NCI-H2081 treated with DMSO at 0.1 percent for 48 hours (cell line): ENCODE data around the gene MALT1.

Source experiments
- DNase-seq: peaks from one replicate; lab custom pipeline; 2025; lab: John Stamatoyannopoulos, UW

Gene MALT1

DNA sequence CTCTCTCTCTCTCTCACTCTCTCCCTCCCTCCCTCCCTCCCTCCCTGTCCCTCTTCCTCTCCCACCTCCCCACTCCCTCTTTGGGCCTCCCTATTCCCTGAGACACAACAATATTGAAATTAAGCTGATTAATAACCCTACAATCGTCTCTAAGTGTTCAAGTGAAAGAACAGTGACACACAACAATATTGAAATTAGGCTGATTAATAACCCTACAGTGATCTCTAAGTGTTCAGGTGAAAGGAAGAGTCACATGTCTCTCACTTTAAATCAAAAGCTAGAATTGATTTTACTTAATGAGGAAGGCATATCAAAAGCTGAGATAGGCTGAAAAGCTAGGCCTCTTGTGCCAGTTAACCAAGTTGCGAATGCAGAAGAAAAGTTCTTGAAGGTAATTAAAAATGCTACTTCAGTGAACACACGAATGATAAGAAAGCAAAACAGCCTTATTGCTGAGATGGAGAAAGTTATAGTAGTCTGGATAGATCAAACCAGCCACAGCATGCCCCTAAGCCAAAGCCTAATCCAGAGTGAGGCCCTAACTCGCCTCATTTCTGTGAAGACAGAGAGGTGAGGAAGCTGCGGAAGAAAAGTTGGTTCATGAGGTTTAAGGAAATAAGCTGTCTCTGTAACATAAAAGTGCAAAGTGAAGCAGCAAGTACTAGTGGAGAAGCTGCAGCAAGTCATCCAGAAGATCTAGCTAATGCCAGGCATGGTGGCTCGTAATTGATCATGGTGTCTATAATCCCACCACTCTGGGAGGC, 21.3 kb downstream of the MALT1 start:
- DNase-seq: no peak

DNA sequence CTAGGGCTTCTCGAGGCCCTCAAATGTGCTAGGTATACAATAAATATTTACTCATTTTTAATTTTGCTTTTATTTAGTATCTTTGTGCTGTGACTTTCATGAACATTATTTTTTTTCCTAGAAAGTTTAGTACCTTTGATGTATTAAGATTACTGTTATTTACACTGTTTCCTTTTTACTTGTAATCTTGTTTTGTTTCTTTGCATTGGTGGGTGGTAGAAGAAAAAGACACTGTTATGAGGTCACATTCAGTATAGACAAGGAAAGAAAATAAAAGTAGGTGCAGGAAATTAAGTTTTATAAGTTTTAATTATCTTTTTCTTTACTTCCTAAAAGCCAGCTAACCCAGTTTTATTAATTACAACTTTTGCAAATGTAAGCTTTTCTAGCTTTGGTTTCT, 23.0 kb downstream of the MALT1 start:
- no peak for DNase-seq

DNA sequence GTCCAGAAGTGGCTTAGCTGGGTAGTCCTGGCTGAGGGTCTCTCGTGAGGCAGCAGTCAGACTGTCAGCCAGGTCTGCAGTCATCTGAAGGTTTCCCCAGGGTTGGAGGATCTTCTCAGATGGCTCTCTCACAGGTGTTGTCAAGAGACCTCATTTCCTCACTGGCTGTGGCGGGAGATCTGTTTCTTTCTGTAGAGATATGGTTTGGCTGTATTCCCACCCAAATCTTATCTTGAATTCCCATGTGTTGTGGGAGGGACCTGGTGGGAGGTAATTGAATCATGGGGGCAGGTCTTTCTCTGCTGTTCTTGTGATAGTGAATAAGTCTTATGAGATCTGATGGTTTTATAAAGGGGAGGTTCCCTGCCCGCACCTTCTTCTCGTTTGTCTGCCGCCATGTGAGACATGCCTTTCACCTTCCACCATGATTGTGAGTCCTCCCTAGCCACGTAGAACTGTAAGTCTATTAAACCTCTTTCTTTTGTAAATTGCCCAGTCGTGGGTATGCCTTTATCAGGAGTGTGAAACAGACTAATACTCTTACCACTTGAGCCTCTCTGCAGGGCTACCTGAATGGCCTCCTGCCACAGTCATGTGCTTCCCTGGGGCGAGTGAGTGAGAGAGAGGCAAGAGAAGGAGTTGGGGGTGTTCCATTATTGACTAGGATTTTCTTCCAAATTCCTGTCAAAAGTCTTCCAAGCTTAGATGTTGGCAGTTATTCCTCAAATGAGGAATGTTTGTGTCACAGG, 23.6 kb downstream of the MALT1 start:
- DNase-seq: no peak

DNA sequence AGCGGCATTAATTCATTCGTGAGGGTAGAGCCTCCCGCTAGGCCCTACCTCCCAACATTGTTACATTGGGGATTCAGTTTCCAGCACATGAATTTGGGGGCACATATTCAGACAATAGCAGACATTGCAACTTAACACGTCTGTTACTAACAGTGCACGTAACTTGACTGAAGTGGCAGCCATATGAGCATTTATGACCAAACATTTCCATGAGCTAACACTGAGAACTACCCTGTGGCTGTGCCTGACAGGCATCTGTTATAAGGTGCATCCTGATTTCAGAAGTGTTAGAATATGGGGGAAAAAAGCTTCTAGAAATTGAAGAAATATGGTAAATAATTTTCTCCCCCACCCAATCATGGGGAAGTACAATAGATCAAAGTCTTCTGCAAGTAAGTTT, 24.5 kb downstream of the MALT1 start:
- no peak for DNase-seq

DNA sequence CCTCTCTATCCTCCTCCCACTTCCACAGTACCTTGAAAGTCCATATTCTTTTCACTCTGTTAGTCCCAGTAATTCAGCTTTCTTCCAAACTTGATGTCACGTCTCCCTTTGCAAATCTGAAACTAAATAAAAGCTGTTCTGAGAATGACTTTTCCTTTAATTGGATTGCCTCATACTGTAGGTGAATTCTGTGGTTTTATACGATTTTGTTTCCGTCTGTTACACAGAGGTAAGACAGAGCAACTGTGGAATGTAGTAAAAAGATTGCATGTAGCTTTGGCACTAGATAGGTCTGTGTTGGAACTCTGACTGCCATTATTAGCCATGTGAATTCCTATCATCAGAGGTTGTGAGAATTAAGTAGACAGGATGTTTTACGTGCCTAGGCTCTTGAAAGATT, 25.9 kb downstream of the MALT1 start:
- DNase-seq: no peak

DNA sequence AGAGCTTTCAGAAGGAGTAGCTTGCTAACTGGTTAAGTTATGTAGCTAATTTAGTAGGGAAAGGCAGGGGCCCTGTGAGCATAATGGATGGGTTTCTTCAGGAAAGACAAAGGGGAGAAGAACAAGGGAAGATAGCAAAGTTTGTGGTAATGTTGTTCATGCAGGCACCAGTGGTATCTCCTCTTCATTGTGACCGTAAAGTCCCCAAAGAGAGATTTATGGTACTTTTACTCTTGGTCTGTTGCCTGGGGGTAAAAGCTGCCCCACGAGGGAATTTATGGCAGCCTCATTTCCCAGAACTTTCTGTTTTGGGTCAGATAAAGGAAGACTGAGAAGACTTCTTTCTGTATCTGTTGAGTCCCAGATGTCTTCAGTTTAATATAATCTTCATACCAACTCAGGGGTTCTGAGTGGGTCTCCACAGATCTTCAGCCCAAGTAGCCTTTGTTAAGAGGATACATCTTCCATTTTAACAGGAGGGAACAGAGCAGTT, 27.5 kb downstream of the MALT1 start:
- DNase-seq: no peak

DNA sequence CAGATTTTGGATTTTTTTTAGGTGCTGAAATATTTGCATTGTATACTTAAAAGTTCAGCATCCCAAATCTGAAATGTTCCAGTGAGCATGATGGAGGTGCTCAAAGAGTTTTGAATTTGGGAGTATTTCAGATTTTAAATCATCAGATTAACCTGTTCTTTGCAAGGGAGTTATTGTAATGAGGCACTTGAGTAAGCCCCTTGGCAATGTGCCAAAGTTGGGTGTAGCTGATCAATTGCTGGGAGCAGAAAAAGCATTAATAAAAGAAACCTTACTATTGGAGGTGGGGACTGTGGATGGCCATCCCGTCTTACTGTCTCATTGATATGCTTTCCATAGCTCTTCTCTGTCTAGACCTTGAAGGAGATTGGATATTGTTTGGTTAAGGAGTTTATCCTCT, 28.3 kb downstream of the MALT1 start:
- no peak for DNase-seq

DNA sequence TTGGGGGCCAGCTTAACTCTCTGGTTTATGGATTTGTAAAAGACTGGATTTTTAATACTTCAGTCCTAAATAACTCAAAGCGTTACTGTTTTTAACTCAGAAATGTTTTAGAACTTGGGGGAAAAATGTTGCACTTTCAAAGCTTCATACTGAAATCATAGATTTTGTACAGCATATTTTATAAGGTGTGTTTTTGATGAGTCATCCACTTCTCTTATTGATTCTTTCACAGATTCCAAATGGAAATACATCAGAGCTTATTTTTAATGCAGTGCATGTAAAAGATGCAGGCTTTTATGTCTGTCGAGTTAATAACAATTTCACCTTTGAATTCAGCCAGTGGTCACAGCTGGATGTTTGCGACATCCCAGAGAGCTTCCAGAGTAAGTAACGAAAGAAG, 28.9 kb downstream of the MALT1 start:
- DNase-seq: no peak

DNA sequence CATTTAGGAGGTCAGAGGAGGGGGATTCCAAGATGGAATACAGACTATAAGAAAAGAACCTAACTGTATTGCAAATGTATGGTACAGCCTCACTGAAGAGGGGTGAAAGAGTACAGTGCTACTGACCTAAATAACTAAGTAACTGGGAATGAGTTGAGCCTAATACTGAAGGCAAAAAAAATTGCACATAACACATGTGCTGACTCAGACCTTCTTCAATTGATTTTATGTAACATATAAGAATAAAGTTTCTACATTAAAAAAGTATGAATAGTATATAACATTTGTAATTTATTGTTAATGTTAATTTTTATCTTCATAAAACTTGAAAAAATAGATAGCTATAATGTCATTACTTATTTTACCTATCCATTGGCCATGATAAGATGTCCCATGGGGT, 41.7 kb downstream of the MALT1 start:
- no peak for DNase-seq

DNA sequence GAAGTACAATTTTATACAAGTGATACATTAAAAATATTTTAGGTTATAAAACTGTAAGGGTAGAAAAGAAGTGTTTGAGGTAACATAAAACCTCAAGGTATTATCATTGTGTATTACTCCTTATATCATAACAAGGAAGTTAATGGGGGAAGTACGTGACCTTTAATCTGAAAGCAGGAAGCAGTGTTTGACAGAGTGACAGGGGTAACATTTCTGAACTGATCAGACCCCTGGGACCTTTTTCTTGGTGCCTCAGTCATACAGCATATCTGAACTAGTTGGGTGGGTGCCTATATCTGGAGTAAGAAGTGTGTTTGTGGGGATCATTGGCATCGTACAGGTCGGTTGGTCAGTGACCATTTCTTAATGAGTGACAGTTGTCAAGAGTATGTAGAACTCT, 43.0 kb downstream of the MALT1 start:
- no peak for DNase-seq

DNA sequence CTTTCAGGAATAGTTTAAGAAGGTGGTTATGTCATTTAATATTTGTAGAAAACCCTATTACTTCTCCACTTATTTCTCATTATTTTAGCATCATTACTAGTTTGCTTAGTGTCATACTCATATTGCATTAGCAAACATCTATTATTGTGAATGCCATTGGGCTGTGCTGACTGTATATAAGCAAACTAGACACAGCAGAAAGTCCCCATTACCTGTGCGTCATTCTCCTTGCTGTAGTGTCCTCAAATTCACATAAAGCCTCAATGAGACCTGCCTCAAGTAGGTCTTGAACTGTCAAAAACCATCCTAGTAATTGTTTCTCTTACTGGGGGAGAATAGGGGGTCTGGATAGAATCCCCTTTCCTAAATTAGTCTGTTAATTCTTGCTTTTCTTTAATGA, 43.6 kb downstream of the MALT1 start:
- no peak for DNase-seq

DNA sequence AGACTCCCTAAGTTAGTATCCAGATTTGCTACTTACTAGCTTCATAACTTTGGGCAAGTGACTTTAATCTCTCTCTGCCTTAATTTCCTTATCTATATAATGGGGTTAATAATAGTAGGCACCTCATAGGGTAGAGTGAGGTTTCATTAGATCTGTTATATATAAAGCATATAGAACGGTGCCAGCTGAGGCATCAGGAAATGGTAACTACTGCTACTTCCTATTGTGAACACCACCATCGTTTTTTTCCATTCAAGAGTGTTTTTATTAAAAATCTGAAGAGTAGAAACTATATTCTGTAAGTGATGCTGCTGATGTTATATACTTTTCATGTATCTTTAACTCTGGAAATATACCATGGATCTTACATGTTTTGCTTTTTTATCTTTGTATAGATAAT, 44.3 kb downstream of the MALT1 start:
- DNase-seq: no peak

DNA sequence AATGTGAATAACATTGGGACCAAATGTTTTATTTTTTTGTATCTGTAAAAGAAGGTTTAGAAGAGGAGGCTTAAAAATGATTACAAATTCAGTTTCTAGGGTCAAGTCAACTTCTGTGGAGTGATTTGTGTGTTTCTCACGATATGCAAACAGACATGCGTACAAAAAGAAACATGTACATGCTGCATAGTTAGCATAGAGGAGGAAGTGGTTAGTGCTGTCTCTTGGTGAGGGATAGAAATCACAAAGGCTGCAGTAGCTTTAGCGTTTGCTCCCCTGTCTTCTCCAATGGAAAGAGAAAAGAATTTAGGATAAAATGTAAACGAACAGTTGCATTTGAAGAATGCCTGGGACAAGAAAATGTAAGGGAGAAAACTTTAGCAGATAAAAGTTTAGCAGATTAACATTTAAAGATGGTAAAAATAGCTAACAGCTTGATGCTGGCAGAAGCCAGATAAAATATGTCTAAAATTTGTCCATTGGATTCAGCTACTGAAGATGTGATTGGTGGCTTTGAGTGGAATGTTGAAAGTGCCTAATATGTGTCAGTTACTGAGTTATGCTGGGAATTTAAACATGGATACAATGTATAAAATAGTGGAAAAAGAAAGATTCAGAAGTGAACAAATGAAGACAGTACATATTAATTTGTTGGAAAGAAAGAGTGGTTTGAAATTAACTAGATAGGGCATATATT, 44.9 kb downstream of the MALT1 start:
- DNase-seq: no peak

DNA sequence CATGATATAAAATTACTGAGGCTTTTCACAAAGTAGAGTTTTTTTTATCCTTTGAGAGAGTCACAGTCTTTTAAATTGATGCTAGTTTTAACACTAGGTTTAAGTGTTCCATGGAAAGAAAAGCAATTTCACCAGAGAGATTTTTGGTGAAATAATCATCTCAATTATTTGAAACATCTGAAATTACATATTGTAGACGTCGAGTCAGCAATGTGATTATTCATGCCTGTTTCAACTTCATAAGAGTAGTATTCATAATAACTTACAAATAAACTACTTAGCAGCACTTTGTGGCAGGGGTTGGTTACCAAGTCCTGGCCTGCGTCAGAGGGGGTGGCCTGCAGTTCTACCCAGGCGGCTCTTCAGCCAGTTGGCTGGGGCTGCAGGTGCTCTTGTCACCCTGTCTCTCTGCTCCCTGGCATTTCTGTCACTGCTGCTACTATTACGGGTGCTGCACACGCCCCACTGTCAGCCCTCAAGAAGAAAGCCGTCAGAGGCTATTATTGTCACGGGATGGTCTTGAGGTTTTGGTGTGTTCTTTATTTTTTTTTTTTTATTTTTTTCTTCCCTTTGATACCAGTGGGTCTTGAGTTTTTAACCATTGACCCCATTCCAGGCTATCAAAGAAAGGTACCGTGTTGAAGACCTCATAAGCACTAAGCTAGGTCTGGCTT, 50.4 kb downstream of the MALT1 start:
- DNase-seq: no peak

DNA sequence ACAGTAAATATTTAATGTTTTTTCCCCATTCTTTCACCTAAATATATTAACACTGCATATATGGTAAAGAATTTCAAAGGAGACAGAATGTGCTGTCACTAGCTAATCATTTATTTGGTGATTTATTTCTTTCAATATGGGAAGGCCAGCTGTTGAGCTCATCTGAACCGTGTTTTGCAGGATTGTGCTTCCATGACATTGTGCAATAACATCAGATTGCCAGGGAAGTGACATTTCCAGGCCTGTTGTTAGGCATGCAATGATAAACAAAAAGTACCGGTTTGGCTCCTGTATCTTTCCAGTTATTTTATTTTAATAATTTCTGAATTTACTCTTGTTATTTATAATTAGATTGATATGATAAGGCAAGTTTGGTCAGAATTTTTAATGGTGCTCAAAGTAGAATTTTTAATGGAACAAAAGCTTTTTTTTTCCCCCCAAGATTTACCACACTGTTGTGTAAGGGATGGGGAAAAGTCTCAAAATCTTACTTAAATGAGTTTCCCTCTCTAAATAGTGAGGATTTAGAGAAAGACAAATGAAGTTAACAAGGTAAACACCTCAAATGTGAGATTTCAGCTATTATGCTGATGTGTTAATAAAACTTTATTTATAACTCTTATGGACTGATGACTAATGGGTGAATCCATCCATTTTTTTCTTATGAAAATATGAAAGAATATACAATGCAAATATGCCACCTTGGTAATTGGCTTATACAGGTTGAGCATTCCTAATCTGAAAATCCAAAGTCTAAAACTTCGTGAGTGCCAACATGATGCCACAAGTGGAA, 52.7 kb downstream of the MALT1 start:
- no peak for DNase-seq

DNA sequence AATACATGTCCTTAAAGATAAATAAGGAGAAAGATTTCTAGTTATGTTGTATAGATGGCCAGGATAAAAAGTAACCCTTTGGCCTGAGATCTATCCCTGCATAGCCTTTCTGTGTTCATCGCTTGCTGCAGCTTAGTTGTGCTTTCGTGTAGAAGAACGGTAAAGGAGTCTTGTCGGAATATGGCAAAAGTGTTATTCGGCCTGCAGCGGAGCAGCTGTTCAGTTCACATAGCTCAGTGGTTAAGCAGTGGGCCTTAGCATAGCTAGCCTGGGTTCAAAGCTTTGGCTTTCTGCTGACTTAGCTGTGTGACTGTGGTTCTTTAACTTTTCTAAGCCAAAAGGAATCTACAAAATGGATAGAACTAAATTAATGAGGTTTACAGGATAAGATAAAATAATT, 55.4 kb downstream of the MALT1 start:
- DNase-seq: no peak

DNA sequence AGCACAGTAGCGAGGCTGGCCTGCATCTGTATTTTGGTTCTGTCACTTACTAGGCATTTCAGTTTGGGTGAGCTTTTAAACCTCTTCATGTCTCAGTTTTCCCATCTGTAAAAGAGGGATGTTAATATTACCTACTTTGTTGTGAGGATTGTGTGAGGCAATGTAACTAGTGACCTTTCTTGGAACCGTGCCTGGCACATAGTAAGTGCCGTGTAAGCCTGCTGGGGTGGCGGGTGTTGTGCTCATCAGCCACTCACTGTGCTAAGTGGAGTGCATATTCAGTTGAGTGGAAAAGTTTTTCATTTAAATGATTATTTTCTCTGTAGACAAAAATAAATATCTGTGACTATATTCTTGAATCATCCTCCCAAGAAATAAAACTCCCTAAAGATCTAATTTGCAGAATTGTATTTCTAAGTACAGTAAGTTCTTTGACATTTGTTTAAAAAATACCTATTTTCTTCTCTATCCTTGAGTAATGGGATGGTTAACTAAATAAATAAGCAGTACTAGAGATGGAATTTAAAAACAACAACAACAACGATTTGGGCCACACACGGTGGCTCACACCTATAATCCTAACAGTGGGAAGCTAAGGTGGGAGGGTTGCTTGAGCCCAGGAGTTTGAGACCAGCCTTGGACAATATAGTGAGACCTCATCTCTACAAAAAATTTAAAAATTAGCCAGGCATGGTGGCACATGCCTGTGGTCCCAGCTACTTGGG, 56.7 kb downstream of the MALT1 start:
- DNase-seq: no peak

DNA sequence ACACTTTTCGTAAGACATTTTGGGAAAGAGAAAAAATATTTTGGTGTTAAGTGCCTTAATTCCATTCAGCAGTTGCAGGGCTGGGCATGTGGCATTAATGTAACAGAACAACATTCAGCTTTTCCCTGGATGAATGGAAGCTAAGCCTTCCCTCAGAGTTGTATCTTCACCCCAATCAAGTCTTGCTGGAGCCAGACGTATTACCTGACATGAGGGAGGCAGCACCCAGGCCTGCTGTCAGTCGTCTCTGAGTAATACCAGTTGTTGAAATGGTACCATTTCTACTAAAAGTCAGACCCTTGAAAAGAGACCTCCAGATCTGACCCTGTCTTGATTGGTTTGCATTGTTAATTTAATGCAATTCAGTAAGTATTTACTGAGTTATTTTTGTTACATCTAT, 57.5 kb downstream of the MALT1 start:
- DNase-seq: no peak

DNA sequence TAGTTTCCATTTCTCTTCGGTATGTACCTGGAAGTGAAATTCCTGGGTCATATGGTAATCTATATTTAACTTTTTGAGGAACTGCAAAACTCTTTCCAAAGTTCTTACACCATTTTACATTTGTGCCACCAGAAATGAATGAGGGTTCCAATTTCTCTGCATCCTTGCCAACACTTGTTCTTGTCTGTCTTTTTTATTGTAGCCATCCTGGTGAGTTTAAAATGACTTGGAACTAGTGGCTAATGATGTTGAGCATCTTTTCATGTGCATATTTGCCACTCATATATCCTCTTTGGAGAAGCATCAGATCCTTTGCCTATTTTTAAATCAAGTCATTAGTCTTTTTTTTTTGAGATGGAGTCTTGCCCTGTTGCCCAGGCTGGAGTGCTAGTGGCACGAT, 59.4 kb downstream of the MALT1 start:
- DNase-seq: no peak

DNA sequence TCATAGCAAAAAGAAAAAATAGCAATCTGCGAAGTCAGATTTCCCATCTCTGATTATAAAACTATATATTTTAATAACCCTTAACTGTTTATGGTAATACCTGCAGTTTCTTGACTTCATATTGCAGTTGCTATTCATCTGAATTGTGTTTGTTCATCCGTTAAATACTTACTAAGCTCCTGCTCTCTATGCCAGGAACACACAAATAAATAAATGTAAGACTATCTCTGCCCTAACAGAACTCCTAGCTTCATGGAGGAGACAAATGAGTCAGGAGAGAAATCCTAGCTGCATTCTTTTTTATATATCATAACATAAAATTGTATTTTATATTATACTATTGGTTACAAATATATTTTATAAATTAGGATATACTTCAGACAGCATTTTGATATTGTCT, 61.2 kb downstream of the MALT1 start:
- DNase-seq: no peak

DNA sequence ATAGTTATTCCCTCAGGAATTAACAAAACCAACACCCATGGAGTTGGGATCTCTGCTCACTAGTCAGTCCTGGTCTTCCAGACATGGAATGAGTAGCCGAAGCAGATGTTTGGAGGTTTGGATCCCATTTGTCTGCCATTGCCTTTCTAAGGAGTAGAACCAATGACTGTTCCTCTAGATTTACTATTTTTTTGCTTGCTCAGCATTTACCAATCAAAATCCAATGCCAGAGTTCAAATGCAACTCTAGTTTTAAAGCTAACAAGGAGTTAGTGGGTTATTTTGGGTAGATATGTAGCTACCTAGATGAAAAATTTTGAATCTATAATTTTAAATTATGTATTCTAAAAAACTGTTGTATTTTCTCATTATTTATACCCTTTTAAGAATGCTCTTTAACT, 62.6 kb downstream of the MALT1 start:
- DNase-seq: no peak
